Peyer's patch (tissue), 4 donors: Measurements from ENCODE around the gene CA10. TPM values are rescaled to one million over a fixed set of nuclear protein-coding genes. Genes with fewer than 3 reads are reported as not detected.

Experiments used
- DNase-seq, 3 donors: peaks; one replicate each; pipeline ENCODE4 v3.0.0-alpha.2; 2017 to 2019
- H3K27ac ChIP-seq, 4 donors: fragments of 200-600 bp; sonication (generic); one replicate each; pipeline ENCODE4 v1.5.1; 2016 to 2019
- H3K27me3 ChIP-seq, 2 donors: fragments of 200-600 bp; sonication (generic); one replicate each; pipeline ENCODE4 v1.5.1; 2019
- H3K36me3 ChIP-seq, 3 donors: fragments of 200-600 bp; sonication (generic); one replicate each; pipeline ENCODE4 v1.5.1; 2016 to 2019
- H3K4me1 ChIP-seq, 4 donors: fragments of 200-600 bp; sonication (generic); one replicate each; pipeline ENCODE4 v1.5.1; 2016 to 2019
- H3K4me3 ChIP-seq, 4 donors: fragments of 200-600 bp; sonication (generic); 1 replicate in 3 of 4; 2 replicates in 1 of 4; pipeline ENCODE4 v1.5.1; 2016 to 2019; ENCODE audit warnings: mild to moderate bottlenecking in 1 of 4
- H3K9me3 ChIP-seq, 4 donors: fragments of 200-600 bp; sonication (generic); one replicate each; pipeline ENCODE4 v1.5.1; 2016 to 2019; ENCODE audit warnings: mild to moderate bottlenecking in 1 of 4
- POLR2A ChIP-seq, 2 donors: fragments of 450-650 bp; IDR thresholded peaks; one replicate each; pipeline ENCODE4 v1.5.1; 2017; ENCODE audit warnings: antibody characterized with exemption in 2 of 2, mild to moderate bottlenecking in 2 of 2, moderate library complexity in 2 of 2
- total RNA-seq, 4 donors: library from RNA; depleted of rRNA; stranded (reverse); fragments of >200 nt; gene quantifications; one replicate each; pipeline ENCODE4 v1.1.0, GENCODE V29; 2016
- TF ChIP-seq, protein P1 (sequence below), 6 experiments: fragments of 450-650 bp in 4 of 6; fragments of 200-600 bp in 2 of 6; sonication (generic) in 1 of 6; IDR thresholded peaks; one replicate each; pipeline ENCODE4 v1.5.1; 2017 to 2019; ENCODE audit warnings: antibody characterized with exemption in 6 of 6, mild to moderate bottlenecking in 3 of 6, moderate library complexity in 1 of 6

Gene CA10
- total RNA-seq, 4 donors from 2014 or later = 1.4 to 1.7 TPM; not detected in 2

- no peak for DNase-seq
- no peak overlapping the region for H3K27ac ChIP-seq
- no peak overlapping the region for H3K4me3 ChIP-seq
- no peaks in the 10 kb centered on the region for H3K4me1 ChIP-seq
- H3K36me3 ChIP-seq = no peaks in the 10 kb centered on the region
- H3K27me3 ChIP-seq = no peaks in the 10 kb centered on the region
- no peak for TF ChIP-seq POLR2A (IDR thresholded peaks at IDR 0.05)
- TF ChIP-seq, protein P1, sequence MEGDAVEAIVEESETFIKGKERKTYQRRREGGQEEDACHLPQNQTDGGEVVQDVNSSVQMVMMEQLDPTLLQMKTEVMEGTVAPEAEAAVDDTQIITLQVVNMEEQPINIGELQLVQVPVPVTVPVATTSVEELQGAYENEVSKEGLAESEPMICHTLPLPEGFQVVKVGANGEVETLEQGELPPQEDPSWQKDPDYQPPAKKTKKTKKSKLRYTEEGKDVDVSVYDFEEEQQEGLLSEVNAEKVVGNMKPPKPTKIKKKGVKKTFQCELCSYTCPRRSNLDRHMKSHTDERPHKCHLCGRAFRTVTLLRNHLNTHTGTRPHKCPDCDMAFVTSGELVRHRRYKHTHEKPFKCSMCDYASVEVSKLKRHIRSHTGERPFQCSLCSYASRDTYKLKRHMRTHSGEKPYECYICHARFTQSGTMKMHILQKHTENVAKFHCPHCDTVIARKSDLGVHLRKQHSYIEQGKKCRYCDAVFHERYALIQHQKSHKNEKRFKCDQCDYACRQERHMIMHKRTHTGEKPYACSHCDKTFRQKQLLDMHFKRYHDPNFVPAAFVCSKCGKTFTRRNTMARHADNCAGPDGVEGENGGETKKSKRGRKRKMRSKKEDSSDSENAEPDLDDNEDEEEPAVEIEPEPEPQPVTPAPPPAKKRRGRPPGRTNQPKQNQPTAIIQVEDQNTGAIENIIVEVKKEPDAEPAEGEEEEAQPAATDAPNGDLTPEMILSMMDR (IDR thresholded peaks at IDR 0.05) = no peak
- H3K9me3 ChIP-seq = no peaks in the 10 kb centered on the region
Measured at GRCh38 chr17:51914577-51914976, 243.9 kb downstream of the CA10 start.

DNA sequence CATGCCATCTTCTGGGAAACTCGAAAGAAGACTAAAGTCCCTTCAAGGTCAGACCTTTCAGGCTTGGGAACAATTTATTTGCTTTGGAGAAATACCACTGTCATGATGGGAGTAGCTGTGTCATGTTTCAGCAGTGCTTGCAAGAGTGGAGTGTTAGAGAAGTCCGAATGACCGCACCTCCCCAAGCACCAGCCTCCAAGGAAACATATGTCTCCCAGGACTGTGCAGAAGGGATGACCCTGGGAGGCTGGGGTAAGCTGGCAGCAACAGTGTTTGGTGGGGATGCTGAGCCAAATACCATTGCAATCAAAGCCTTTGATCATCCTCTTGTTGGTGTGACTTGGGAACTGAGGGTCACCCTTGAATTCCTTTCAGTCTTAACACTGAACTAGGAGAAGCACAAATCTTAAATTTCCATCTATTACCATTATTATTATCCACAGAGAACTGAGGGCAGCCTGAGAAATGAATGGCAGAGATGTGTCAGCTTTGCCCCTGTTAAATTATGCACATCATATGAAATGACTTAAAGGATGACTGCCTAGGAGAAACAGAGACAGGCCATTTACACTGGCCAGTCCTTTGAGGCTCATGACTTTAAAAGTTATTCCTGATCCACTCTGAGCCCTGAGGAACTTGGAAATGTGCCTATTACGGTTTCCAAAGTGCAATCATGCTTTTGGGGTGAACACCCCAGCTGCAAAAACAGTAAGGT, 244.9 kb downstream of the CA10 start:
- H3K4me3 ChIP-seq = no peak overlapping the region
- H3K4me1 ChIP-seq = no peaks in the 10 kb centered on the region
- TF ChIP-seq POLR2A (IDR thresholded peaks at IDR 0.05) = no peak
- TF ChIP-seq, protein P1 (IDR thresholded peaks at IDR 0.05) = no peak
- no peaks in the 10 kb centered on the region for H3K36me3 ChIP-seq
- H3K27me3 ChIP-seq = no peaks in the 10 kb centered on the region
- H3K27ac ChIP-seq = no peak overlapping the region
- H3K9me3 ChIP-seq = no peaks in the 10 kb centered on the region
- DNase-seq = no peak

- TF ChIP-seq, protein P1 (IDR thresholded peaks at IDR 0.05) = no peak
- H3K9me3 ChIP-seq = no peaks in the 10 kb centered on the region
- H3K4me1 ChIP-seq = no peaks in the 10 kb centered on the region
Measured at GRCh38 chr17:51912939-51913338, 245.6 kb downstream of the CA10 start.

GRCh38 chr17:51911237-51911636, 247.3 kb downstream of the CA10 start:
- no peaks in the 10 kb centered on the region for H3K36me3 ChIP-seq
- no peaks in the 10 kb centered on the region for H3K4me1 ChIP-seq
- no peak overlapping the region for H3K4me3 ChIP-seq
- DNase-seq = no peak
- no peaks in the 10 kb centered on the region for H3K27me3 ChIP-seq
- no peak for TF ChIP-seq POLR2A (IDR thresholded peaks at IDR 0.05)
- TF ChIP-seq, protein P1 (IDR thresholded peaks at IDR 0.05) = no peak
- no peak overlapping the region for H3K27ac ChIP-seq
- H3K9me3 ChIP-seq = no peaks in the 10 kb centered on the region

More at GRCh38 chr17:51912939-51913338, 245.6 kb downstream of the CA10 start:
- no peak for DNase-seq
- Histone ChIP-seq H3K27me3 (no peaks in the 10 kb centered on the region), H3K27ac (no peak overlapping the region), H3K36me3 (no peaks in the 10 kb centered on the region), H3K4me3 (no peak overlapping the region)

DNA sequence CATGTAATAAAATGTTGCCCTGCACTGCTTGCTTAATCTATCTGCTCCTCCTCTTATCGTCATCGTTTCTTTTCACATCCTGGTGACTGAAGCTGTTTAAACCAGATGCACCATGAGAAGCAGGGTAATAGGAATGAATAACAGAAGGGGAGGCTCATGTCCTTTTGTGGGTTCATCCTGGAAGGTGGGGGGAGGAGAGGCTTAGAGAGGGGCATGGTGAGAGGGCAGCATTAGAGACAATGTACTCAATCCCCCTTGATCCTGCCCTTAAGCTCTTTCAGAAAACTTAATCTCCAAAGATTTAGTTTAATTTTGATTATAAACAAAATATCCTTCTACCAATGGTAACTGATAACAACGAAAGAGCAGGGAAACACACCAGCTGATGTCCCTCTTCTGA, 248.5 kb downstream of the CA10 start:
- Histone ChIP-seq H3K27ac (no peak overlapping the region), H3K4me3 (no peak overlapping the region), H3K4me1 (no peaks in the 10 kb centered on the region), H3K36me3 (no peaks in the 10 kb centered on the region), H3K9me3 (no peaks in the 10 kb centered on the region), H3K27me3 (no peaks in the 10 kb centered on the region)
- DNase-seq = no peak
- TF ChIP-seq, protein P1 (IDR thresholded peaks at IDR 0.05) = no peak
- no peak for TF ChIP-seq POLR2A (IDR thresholded peaks at IDR 0.05)
